Measurements from ENCODE around the gene GPRIN3.

GPRIN3 gene

GRCh38 chr4:89324671-89325070 lies 17.1 kb upstream of the GPRIN3 start:
- Histone ChIP-seq H3K4me3 (ENCODE audit: low read length) (peak overlapping the region; percentile 21; the same call in 1 of the 2 replicates), H3K27ac (ENCODE audit: low read length) (peak overlapping the region; percentile 38), H3K36me3 (replicated peaks; ENCODE audit: low read depth, low read length) (no peaks in the 10 kb centered on the region), H2AFZ (ENCODE audit: low read depth, low read length) (no peak overlapping the region), H3K9ac (ENCODE audit: low read length) (no peak overlapping the region), H3K79me2 (ENCODE audit: low read length) (no peaks in the 10 kb centered on the region), H3K4me2 (ENCODE audit: low read length) (peak overlapping the region; percentile 57), H3K27me3 (ENCODE audit: low read depth, low read length) (peaks cover 2% of the 10 kb centered on the region; the same call in 1 of the 2 replicates), H3K4me1 (ENCODE audit: low read length) (peaks cover 20% of the 10 kb centered on the region), H4K20me1 (ENCODE audit: insufficient read depth, low read length) (no peaks in the 10 kb centered on the region), H3K9me3 (ENCODE audit: insufficient read depth, low read length) (no peaks in the 10 kb centered on the region)
- TF ChIP-seq CTCF (IDR thresholded peaks at IDR 0.05; ENCODE audit: low read depth, low read length) (no peak), EZH2phosphoT487 (IDR thresholded peaks at IDR 0.05; ENCODE audit: low read depth) (no peak)

- no peaks in the 10 kb centered on the region for H3K36me3 ChIP-seq (replicated peaks; ENCODE audit: low read depth, low read length)
- H3K4me3 ChIP-seq (ENCODE audit: low read length), result no peak overlapping the region
- H3K79me2 ChIP-seq (ENCODE audit: low read length), result no peaks in the 10 kb centered on the region
- H3K9me3 ChIP-seq (ENCODE audit: insufficient read depth, low read length), result no peaks in the 10 kb centered on the region
- H3K4me2 ChIP-seq (ENCODE audit: low read length), result no peak overlapping the region
- peaks cover 36% of the 10 kb centered on the region for H3K4me1 ChIP-seq (ENCODE audit: low read length)
- no peak overlapping the region for H2AFZ ChIP-seq (ENCODE audit: low read depth, low read length)
- H3K27ac ChIP-seq (ENCODE audit: low read length), result no peak overlapping the region
- no peaks in the 10 kb centered on the region for H4K20me1 ChIP-seq (ENCODE audit: insufficient read depth, low read length)
- H3K9ac ChIP-seq (ENCODE audit: low read length), result no peak overlapping the region
- H3K27me3 ChIP-seq (ENCODE audit: low read depth, low read length), result peaks cover 2% of the 10 kb centered on the region; the same call in 1 of the 2 replicates
- no peak for TF ChIP-seq EZH2phosphoT487 (IDR thresholded peaks at IDR 0.05; ENCODE audit: low read depth)
- TF ChIP-seq CTCF (IDR thresholded peaks at IDR 0.05; ENCODE audit: low read depth, low read length), result no peak
Observed at GRCh38 chr4:89322671-89323070, 15.1 kb upstream of the GPRIN3 start.

GRCh38 chr4:89319756-89320155 lies 12.2 kb upstream of the GPRIN3 start:
- Histone ChIP-seq H3K9me3 (ENCODE audit: insufficient read depth, low read length) (no peaks in the 10 kb centered on the region), H2AFZ (ENCODE audit: low read depth, low read length) (no peak overlapping the region), H3K79me2 (ENCODE audit: low read length) (no peaks in the 10 kb centered on the region), H3K4me2 (ENCODE audit: low read length) (no peak overlapping the region), H3K4me1 (ENCODE audit: low read length) (peaks cover 45% of the 10 kb centered on the region), H4K20me1 (ENCODE audit: insufficient read depth, low read length) (no peaks in the 10 kb centered on the region), H3K27me3 (ENCODE audit: low read depth, low read length) (peaks cover 2% of the 10 kb centered on the region; the same call in 1 of the 2 replicates), H3K9ac (ENCODE audit: low read length) (no peak overlapping the region), H3K27ac (ENCODE audit: low read length) (no peak overlapping the region), H3K36me3 (replicated peaks; ENCODE audit: low read depth, low read length) (no peaks in the 10 kb centered on the region), H3K4me3 (ENCODE audit: low read length) (no peak overlapping the region)
- TF ChIP-seq CTCF (IDR thresholded peaks at IDR 0.05; ENCODE audit: low read depth, low read length), result no peak
- no peak for TF ChIP-seq EZH2phosphoT487 (IDR thresholded peaks at IDR 0.05; ENCODE audit: low read depth)

DNA sequence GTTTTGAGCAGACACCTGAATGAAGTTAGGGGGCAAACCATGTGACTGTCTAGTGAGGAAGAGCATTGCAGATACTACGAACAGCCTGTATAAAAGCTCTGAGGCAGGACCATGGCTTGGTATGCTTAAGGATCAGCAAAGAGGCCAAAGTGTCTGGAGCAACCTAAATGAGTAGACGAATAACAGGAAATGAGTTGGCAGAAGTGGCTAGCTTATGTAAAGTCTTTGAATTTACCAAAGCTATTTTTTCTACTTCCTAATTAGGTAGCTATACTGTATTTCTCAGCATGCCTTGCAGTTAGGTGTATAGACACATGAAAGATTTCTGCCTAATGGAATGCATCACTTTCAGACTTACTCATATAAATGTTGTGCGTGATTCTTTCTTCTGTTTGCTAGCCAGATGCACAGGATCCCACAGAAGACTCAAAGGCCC lies 9.3 kb upstream of the GPRIN3 start:
- Histone ChIP-seq H3K4me2 (ENCODE audit: low read length) (peak overlapping the region; percentile 84), H3K9ac (ENCODE audit: low read length) (peak overlapping the region; percentile 6; the same call in 1 of the 2 replicates)

More for the DNA sequence above, 9.3 kb upstream of the GPRIN3 start:
- Histone ChIP-seq H3K4me3 (ENCODE audit: low read length) (peak overlapping the region; percentile 64), H3K4me1 (ENCODE audit: low read length) (peaks cover 34% of the 10 kb centered on the region), H4K20me1 (ENCODE audit: insufficient read depth, low read length) (no peaks in the 10 kb centered on the region), H3K27me3 (ENCODE audit: low read depth, low read length) (no peaks in the 10 kb centered on the region), H3K79me2 (ENCODE audit: low read length) (no peaks in the 10 kb centered on the region), H3K27ac (ENCODE audit: low read length) (peak overlapping the region; percentile 49), H3K36me3 (replicated peaks; ENCODE audit: low read depth, low read length) (no peaks in the 10 kb centered on the region), H3K9me3 (ENCODE audit: insufficient read depth, low read length) (no peaks in the 10 kb centered on the region), H2AFZ (ENCODE audit: low read depth, low read length) (peak overlapping the region; percentile 22; the same call in 1 of the 2 replicates)
- TF ChIP-seq EZH2phosphoT487 (IDR thresholded peaks at IDR 0.05; ENCODE audit: low read depth) (no peak), CTCF (IDR thresholded peaks at IDR 0.05; ENCODE audit: low read depth, low read length) (no peak)

Data from OCI-LY3 (cell line).